Epithelial cell of esophagus (primary cell): ENCODE data around the gene MLLT10.

ENCODE experiments used
- DNase-seq: peaks from one replicate; pipeline ENCODE4 v3.0.0; 2010; ENCODE audit warnings: low read depth
- H3K4me3 ChIP-seq: 2 replicates; pipeline ENCODE4 v1.5.1; 2011; ENCODE audit warnings: mild to moderate bottlenecking, low read length, control low read depth
- CTCF ChIP-seq: IDR thresholded peaks from 2 replicates; pipeline ENCODE4 v1.5.1; 2011; ENCODE audit warnings: low read depth, mild to moderate bottlenecking, low read length, control low read depth, inconsistent platforms; ENCODE audit not compliant: insufficient read depth; ENCODE audit errors: missing control alignments

MLLT10 gene

GRCh38 chr10:21520949-21521348 lies 13.1 kb upstream of the MLLT10 start:
- TF ChIP-seq CTCF = no peak
- no peak for DNase-seq
- H3K4me3 ChIP-seq = no peak overlapping the region

- H3K4me3 ChIP-seq = no peak overlapping the region
- no peak for DNase-seq
- no peak for TF ChIP-seq CTCF
Observed at GRCh38 chr10:21521751-21522533, 12.1 kb upstream of the MLLT10 start.

GRCh38 chr10:21522631-21523406 lies 11.2 kb upstream of the MLLT10 start:
- DNase-seq = no peak
- no peak for TF ChIP-seq CTCF

GRCh38 chr10:21523557-21524008 lies 10.4 kb upstream of the MLLT10 start:
- no peak for TF ChIP-seq CTCF
- H3K4me3 ChIP-seq = no peak overlapping the region
- DNase-seq = no peak

More at GRCh38 chr10:21522631-21523406, 11.2 kb upstream of the MLLT10 start:
- H3K4me3 ChIP-seq = no peak overlapping the region

GRCh38 chr10:21524131-21524525 lies 9.9 kb upstream of the MLLT10 start:
- no peak for TF ChIP-seq CTCF
- no peak overlapping the region for H3K4me3 ChIP-seq
- DNase-seq = no peak

GRCh38 chr10:21524526-21525366 lies 9.3 kb upstream of the MLLT10 start:
- peak; percentile 52 for DNase-seq
- no peak for TF ChIP-seq CTCF
- H3K4me3 ChIP-seq = peak overlapping the region; percentile 67
